H1 (cell line): Measurements from ENCODE around the gene NCOA5. TPM values are rescaled to one million over a fixed set of nuclear protein-coding genes. Genes with fewer than 3 reads are reported as not detected.

Source experiments
- CTCF ChIA-PET: fragments of 300-600 bp; sonication (Branson Sonifier 250); formaldehyde crosslinking; loops from one replicate; lab custom pipeline; 2021; ENCODE audit not compliant: partially characterized antibody; lab: Charles Lee
- POLR2A ChIA-PET: fragments of 300-600 bp; sonication (Branson Sonifier 250); formaldehyde crosslinking; loops from one replicate; lab custom pipeline; 2021; ENCODE audit warnings: inconsistent platforms; ENCODE audit not compliant: partially characterized antibody; lab: Charles Lee
- DNase-seq, 2 experiments: peaks; one replicate each; pipeline versions ENCODE4 v3.0.0 to v3.0.0-alpha.2; 2010 to 2022; ENCODE audit warnings: low spot score in 2 of 2, low read depth in 1 of 2, mixed read lengths in 1 of 2
- FAIRE-seq: peaks from 2 replicates; lab custom pipeline; 2011; peaks lifted over from hg19 to GRCh38; lab: Jason Lieb, UNC
- H2AFZ ChIP-seq: 2 replicates; pipeline ENCODE4 v1.8.1; 2012; ENCODE audit warnings: low read length, inconsistent platforms
- H2AK5ac ChIP-seq: 2 replicates; pipeline ENCODE4 v1.6.1; 2013; ENCODE audit warnings: low read depth, low read length
- H2BK120ac ChIP-seq: replicated peaks from 2 replicates; pipeline ENCODE3; 2013; ENCODE audit warnings: low read depth, low read length, inconsistent platforms
- H2BK12ac ChIP-seq: 2 replicates; pipeline ENCODE4 v1.6.1; 2013; ENCODE audit warnings: low read depth, low read length
- H2BK15ac ChIP-seq: 2 replicates; pipeline ENCODE4 v1.6.1; 2013; ENCODE audit warnings: low read length
- H2BK20ac ChIP-seq: 2 replicates; pipeline ENCODE4 v1.6.1; 2013; ENCODE audit warnings: low read length
- H2BK5ac ChIP-seq: 2 replicates; pipeline ENCODE4 v1.6.1; 2013; ENCODE audit warnings: low read depth, low read length
- H3K14ac ChIP-seq: 2 replicates; pipeline ENCODE4 v1.6.1; 2013; ENCODE audit warnings: inconsistent platforms; ENCODE audit not compliant: insufficient read length
- H3K18ac ChIP-seq: 2 replicates; pipeline ENCODE4 v1.6.1; 2013; ENCODE audit warnings: low read length; ENCODE audit errors: extremely low read depth
- H3K23ac ChIP-seq: 2 replicates; pipeline ENCODE4 v1.6.1; 2013; ENCODE audit warnings: inconsistent platforms; ENCODE audit not compliant: insufficient read length
- H3K23me2 ChIP-seq: 2 replicates; pipeline ENCODE4 v1.6.1; 2013; ENCODE audit warnings: low read depth, low read length
- H3K27ac ChIP-seq: 2 replicates; pipeline ENCODE4 v1.6.1; 2011; ENCODE audit warnings: low read depth, low read length, inconsistent platforms
- H3K27me3 ChIP-seq, 4 experiments: replicated peaks in 1 of 4; 1 replicate in 1 of 4; 2 replicates in 3 of 4; pipeline versions ENCODE4 v1.6.1 to v1.8.1; 2011 to 2013; ENCODE audit warnings: low read length in 3 of 4, mild to moderate bottlenecking in 3 of 4, inconsistent platforms in 2 of 4, mixed read lengths in 2 of 4, moderate library complexity in 1 of 4; ENCODE audit not compliant: control insufficient read depth in 3 of 4, insufficient read depth in 3 of 4; ENCODE audit errors: extremely low read depth in 1 of 4
- H3K36me3 ChIP-seq, 4 experiments: 2 replicates each; pipeline versions ENCODE4 v1.6.1 to v1.8.1; 2011 to 2013; ENCODE audit warnings: mild to moderate bottlenecking in 4 of 4, low read length in 3 of 4, moderate library complexity in 2 of 4, control low read depth in 1 of 4, inconsistent platforms in 1 of 4; ENCODE audit not compliant: insufficient read depth in 4 of 4, control insufficient read depth in 2 of 4
- H3K4ac ChIP-seq: replicated peaks from 2 replicates; pipeline ENCODE3; 2013; ENCODE audit warnings: low read length, low read depth, mixed read lengths, inconsistent platforms; ENCODE audit not compliant: insufficient read length
- H3K4me1 ChIP-seq, 4 experiments: replicated peaks in 1 of 4; 1 replicate in 1 of 4; 2 replicates in 3 of 4; pipeline versions ENCODE4 v1.6.1 to v1.8.1; 2011 to 2013; ENCODE audit warnings: low read length in 3 of 4, inconsistent platforms in 2 of 4, mixed read lengths in 1 of 4; ENCODE audit not compliant: insufficient read depth in 4 of 4, control insufficient read depth in 3 of 4
- H3K4me2 ChIP-seq, 2 experiments: 2 replicates each; pipeline versions ENCODE4 v1.6.1 to v1.8.1; 2011 to 2013; ENCODE audit warnings: low read depth in 2 of 2, low read length in 2 of 2, control low read depth in 1 of 2, inconsistent platforms in 1 of 2, mild to moderate bottlenecking in 1 of 2; ENCODE audit not compliant: insufficient read depth in 1 of 2
- H3K4me3 ChIP-seq, 4 experiments: fragments of 200-600, 300-600 bp in 1 of 4; sonication (generic), shearing (Covaris generic), sonication (Bioruptor Twin) in 1 of 4; 2 replicates each; pipeline versions ENCODE4 v1.5.1 to v1.8.1; 2011 to 2016; ENCODE audit warnings: low read length in 4 of 4, low read depth in 3 of 4, control low read depth in 2 of 4, inconsistent platforms in 2 of 4, mild to moderate bottlenecking in 2 of 4, mixed read lengths in 1 of 4, moderate library complexity in 1 of 4; ENCODE audit not compliant: insufficient read depth in 2 of 4; ENCODE audit errors: extremely low read depth in 1 of 4
- H3K56ac ChIP-seq: replicated peaks from 2 replicates; pipeline ENCODE3; 2013; ENCODE audit warnings: low read depth, mild to moderate bottlenecking, mixed read lengths, low read length, inconsistent platforms; ENCODE audit not compliant: insufficient read length
- H3K79me1 ChIP-seq: 2 replicates; pipeline ENCODE4 v1.6.1; 2013; ENCODE audit warnings: low read depth, low read length, control low read depth
- H3K79me2 ChIP-seq, 2 experiments: 2 replicates each; pipeline versions ENCODE4 v1.6.1 to v1.8.1; 2012 to 2013; ENCODE audit warnings: low read length in 2 of 2, mild to moderate bottlenecking in 2 of 2, inconsistent platforms in 1 of 2; ENCODE audit not compliant: insufficient read depth in 2 of 2, control insufficient read depth in 1 of 2
- H3K9ac ChIP-seq, 4 experiments: replicated peaks in 1 of 4; 1 replicate in 1 of 4; 2 replicates in 3 of 4; pipeline versions ENCODE4 v1.6.1 to v1.8.1; 2011 to 2013; ENCODE audit warnings: low read depth in 3 of 4, low read length in 3 of 4, control low read depth in 2 of 4, mild to moderate bottlenecking in 2 of 4, moderate library complexity in 2 of 4, inconsistent platforms in 1 of 4; ENCODE audit errors: extremely low read depth in 1 of 4
- H3K9me3 ChIP-seq, 2 experiments: 2 replicates each; pipeline versions ENCODE4 v1.6.1 to v1.8.1; 2012 to 2013; ENCODE audit warnings: mild to moderate bottlenecking in 2 of 2, moderate library complexity in 2 of 2, control low read depth in 1 of 2, inconsistent platforms in 1 of 2, low read depth in 1 of 2, low read length in 1 of 2, mixed read lengths in 1 of 2; ENCODE audit not compliant: insufficient read depth in 2 of 2
- H4K20me1 ChIP-seq, 2 experiments: replicated peaks in 1 of 2; 2 replicates each; pipeline versions ENCODE3 to v1.8.1; 2011 to 2013; ENCODE audit warnings: inconsistent platforms in 2 of 2, low read length in 2 of 2, mild to moderate bottlenecking in 1 of 2; ENCODE audit not compliant: insufficient read depth in 2 of 2, control insufficient read depth in 1 of 2
- H4K5ac ChIP-seq: 2 replicates; pipeline ENCODE4 v1.6.1; 2013; ENCODE audit warnings: low read length, low read depth, mixed read lengths, inconsistent platforms; ENCODE audit not compliant: insufficient read length
- H4K8ac ChIP-seq: 2 replicates; pipeline ENCODE4 v1.8.0; 2013; ENCODE audit warnings: mild to moderate bottlenecking, moderate library complexity, low read length, inconsistent platforms; ENCODE audit not compliant: insufficient read depth; ENCODE audit errors: extremely low read depth
- H4K91ac ChIP-seq: replicated peaks from 2 replicates; pipeline ENCODE3; 2013; ENCODE audit warnings: low read length, mixed read lengths, inconsistent platforms; ENCODE audit not compliant: insufficient read length
- ATF2 ChIP-seq: IDR thresholded peaks from 2 replicates; pipeline ENCODE4 v1.6.1; 2012; ENCODE audit warnings: low read length, inconsistent platforms
- CHD1 ChIP-seq: IDR thresholded peaks from 2 replicates; pipeline ENCODE4 v1.6.1; 2012; ENCODE audit warnings: low read depth, low read length, improper control_type of control experiment
- CTBP2 ChIP-seq: IDR thresholded peaks from 2 replicates; pipeline ENCODE4 v1.7.0; 2011; ENCODE audit warnings: borderline replicate concordance, mild to moderate bottlenecking, moderate library complexity, mixed read lengths, low read length; ENCODE audit not compliant: insufficient read depth, insufficient read length
- EGR1 ChIP-seq: IDR thresholded peaks from 2 replicates; pipeline ENCODE4 v1.6.1; 2011; ENCODE audit warnings: low read depth, low read length, borderline replicate concordance
- KDM5A ChIP-seq: fragments of 200-600 bp; IDR thresholded peaks from 2 replicates; pipeline ENCODE4 v1.7.1; 2012; ENCODE audit warnings: mild to moderate bottlenecking, low read length, inconsistent platforms, mixed read lengths
- SAP30 ChIP-seq: fragments of 300-600 bp; sonication (generic); IDR thresholded peaks from 2 replicates; pipeline ENCODE4 v1.7.1; 2012; ENCODE audit warnings: low read length, moderate library complexity, mild to moderate bottlenecking, inconsistent platforms; ENCODE audit not compliant: insufficient read depth, insufficient replicate concordance
- SIX5 ChIP-seq: IDR thresholded peaks from 2 replicates; pipeline ENCODE4 v1.6.1; 2011; ENCODE audit warnings: mild to moderate bottlenecking, low read depth, low read length
- SP2 ChIP-seq: IDR thresholded peaks from 2 replicates; pipeline ENCODE4 v1.6.1; 2012; ENCODE audit warnings: mild to moderate bottlenecking, low read length, inconsistent platforms
- SUZ12 ChIP-seq: fragments of 200-600 bp; sonication (generic); IDR thresholded peaks from 2 replicates; pipeline ENCODE4 v1.6.1; 2012; ENCODE audit warnings: mild to moderate bottlenecking, inconsistent platforms, low read length, moderate library complexity, mixed read lengths
- TAF7 ChIP-seq: optimal IDR thresholded peaks from 2 replicates; pipeline ENCODE3; 2011; ENCODE audit warnings: low read depth, mild to moderate bottlenecking, inconsistent platforms, low read length, moderate library complexity, borderline replicate concordance
- WGBS, 2 experiments: shearing (Covaris generic) in 1 of 2; methylation state at CpG; one replicate each; pipeline versions ENCODE4 v1.1.6 to v1.1.7; 2013 to 2015; ENCODE audit warnings: low lambda C conversion rate in 2 of 2, mixed read lengths in 2 of 2, inconsistent platforms in 1 of 2, low coverage in 1 of 2, missing lambda C conversion rate in 1 of 2; ENCODE audit not compliant: insufficient replicate concordance in 2 of 2, insufficient coverage in 1 of 2, insufficient read length in 1 of 2; ENCODE audit errors: extremely low coverage in 1 of 2, missing lambda C conversion rate in 1 of 2; 5-methylcytosine and 5-hydroxymethylcytosine counted together
- polyA plus RNA-seq, 7 experiments: library from polyadenylated mRNA; depleted of rRNA in 3 of 7; stranded (reverse) in 5 of 7; unstranded in 2 of 7; fragments of >200 nt in 5 of 7; fragments of 200-250 nt in 2 of 7; gene quantifications; 1 replicate in 5 of 7; 2 replicates in 1 of 7; 4 replicates in 1 of 7; pipeline versions ENCODE4 v1.2.1 to v1.2.3, GENCODE V29; 2011 to 2013; ENCODE audit warnings: missing spikeins in 2 of 7, mixed read lengths in 2 of 7
- total RNA-seq: library from RNA; stranded (reverse); fragmentation: NEBNext Ultra II Directional; extraction: Animal tissue kit (Norgen Biotek cat#: 25700); gene quantifications from 2 replicates; pipeline ENCODE4 v1.2.1, GENCODE V29; 2021

NCOA5 gene
- total and polyA plus RNA-seq, 2 of the 8 experiments (the other 6 are each of a cell fraction or from before 2014, with no cell fraction given): 20.4 to 29.0 TPM

GRCh38 chr20:46119028-46119546 lies 29.3 kb upstream of the NCOA5 start:
- H2BK120ac ChIP-seq: no peak overlapping the region
- FAIRE-seq (no peak), DNase-seq (no peak)
- H2AK5ac ChIP-seq: no peak overlapping the region
- peaks cover 0 to 3% (median 0%) of the 10 kb centered on the region in 4 experiments; a peak in 2 of 7 replicates for H3K4me1 ChIP-seq
- H2BK15ac ChIP-seq: no peak overlapping the region
- peaks cover 0 to 12% (median 5%) of the 10 kb centered on the region in 4 experiments; a peak in 5 of 8 replicates for H3K36me3 ChIP-seq
- H2BK12ac ChIP-seq: no peak overlapping the region
- H2BK20ac ChIP-seq: no peak overlapping the region
- H3K4me2 ChIP-seq: peak overlapping the region; percentile 84 to 97
- ChIA-PET CTCF (interaction anchor here (0.7 to 6.8 kb wide), 11 partner anchors 12 to 230 kb away, joined by 3 to 60 read pairs (median 4); no protein-coding TSS in a partner anchor), POLR2A (interaction anchor here (1.2 to 1.9 kb wide), 4 partner anchors 11 to 30 kb away, joined by 5 to 7 read pairs (median 6); no protein-coding TSS in a partner anchor)
- no peak overlapping the region for H3K4ac ChIP-seq
- WGBS, 2 experiments: 82% methylated on average over 2 of the region's 2 CpGs; no CpG with 5 or more reads in 1 of the 2 experiments
- H4K8ac ChIP-seq: no peak overlapping the region
- peaks cover 0 to 2% of the 10 kb centered on the region in 2 experiments; a peak in 1 of 4 replicates for H3K79me2 ChIP-seq
- no peaks in the 10 kb centered on the region for H3K9me3 ChIP-seq
- H3K9ac ChIP-seq: 0 out of 7 replicates have a peak overlapping the region, but pooled peaks of 1 of the 4 experiments have one; percentile 38
- no peak overlapping the region for H2AFZ ChIP-seq
- H3K23me2 ChIP-seq: peaks cover 8% of the 10 kb centered on the region; the same call in 1 of the 2 replicates
- H4K5ac ChIP-seq: no peak overlapping the region
- no peak overlapping the region for H3K18ac ChIP-seq
- H3K79me1 ChIP-seq: no peaks in the 10 kb centered on the region
- no peak overlapping the region for H4K91ac ChIP-seq
- no peak overlapping the region for H3K27ac ChIP-seq
- H3K4me3 ChIP-seq: peak overlapping the region; percentile 53 to 72 (median 64)
- no peak for TF ChIP-seq SUZ12
- TF ChIP-seq SP2: no peak
- TF ChIP-seq SIX5: no peak
- TF ChIP-seq EGR1: no peak
- no peak for TF ChIP-seq SAP30
- TF ChIP-seq CHD1: no peak
- TF ChIP-seq TAF7: no peak
- TF ChIP-seq CTBP2: no peak
- TF ChIP-seq ATF2: no peak
- no peak for TF ChIP-seq KDM5A
- no peaks in the 10 kb centered on the region for H4K20me1 ChIP-seq
- peaks cover 0 to 22% (median 9%) of the 10 kb centered on the region in 4 experiments; a peak in 5 of 7 replicates for H3K27me3 ChIP-seq
- H3K23ac ChIP-seq: no peak overlapping the region
- H3K14ac ChIP-seq: no peak overlapping the region
- no peak overlapping the region for H2BK5ac ChIP-seq
- no peak overlapping the region for H3K56ac ChIP-seq
